HepG2 (cell line): Measurements from ENCODE around the gene ATAD3C. TPM values are rescaled to one million over a fixed set of nuclear protein-coding genes. Genes with fewer than 3 reads are reported as not detected.

ENCODE experiments used
- MIER2 ChIP-seq: IDR thresholded peaks from 2 replicates; pipeline ENCODE4 v1.6.1; 2016; ENCODE audit warnings: missing biosample characterization, missing genetic modification reagents
- MZF1 ChIP-seq: sonication (generic); formaldehyde crosslinking; IDR thresholded peaks from 2 replicates; pipeline ENCODE4 v1.8.1; 2023; ENCODE audit warnings: mild to moderate bottlenecking, missing genetic modification reagents, borderline replicate concordance
- REL ChIP-seq: sonication (generic); formaldehyde crosslinking; conservative IDR thresholded peaks from 2 replicates; pipeline ENCODE4 v1.8.0; 2022; ENCODE audit warnings: mild to moderate bottlenecking, missing genetic modification reagents, moderate library complexity
- RELA ChIP-seq: sonication (generic); formaldehyde crosslinking; IDR thresholded peaks from 2 replicates; pipeline ENCODE4 v1.4.0; 2020; ENCODE audit warnings: missing genetic modification reagents
- SMAD9 ChIP-seq: sonication (generic); formaldehyde crosslinking; IDR thresholded peaks from 2 replicates; pipeline ENCODE4 v1.5.1; 2020; ENCODE audit warnings: mild to moderate bottlenecking, missing genetic modification reagents
- ZNF101 ChIP-seq: sonication (generic); formaldehyde crosslinking; IDR thresholded peaks from 2 replicates; pipeline ENCODE4 v1.4.0; 2020; ENCODE audit warnings: mild to moderate bottlenecking, low read depth, missing genetic modification reagents, borderline replicate concordance
- ZNF337 ChIP-seq: sonication (generic); formaldehyde crosslinking; IDR thresholded peaks from 2 replicates; pipeline ENCODE4 v1.5.1; 2020; ENCODE audit warnings: missing genetic modification reagents, low read depth, mild to moderate bottlenecking, borderline replicate concordance
- ZNF430 ChIP-seq: sonication (generic); formaldehyde crosslinking; IDR thresholded peaks from 2 replicates; pipeline ENCODE4 v1.9.0; 2021; ENCODE audit warnings: mild to moderate bottlenecking, missing genetic modification reagents
- ZSCAN9 ChIP-seq: IDR thresholded peaks from 2 replicates; pipeline ENCODE4 v1.6.1; 2016; ENCODE audit warnings: borderline replicate concordance
- polyA plus RNA-seq, 8 experiments: library from polyadenylated mRNA; depleted of rRNA in 3 of 8; stranded (reverse) in 7 of 8; unstranded in 1 of 8; fragments of >200 nt; fragmentation: Illumina TruSeq in 4 of 8; extraction: Trizol in 4 of 8; gene quantifications; 2 replicates each; pipeline versions ENCODE4 v1.2.1 to v1.2.3, GENCODE V29; 2011 to 2016; ENCODE audit warnings: low read depth in 4 of 8, missing spikeins in 1 of 8, mixed read lengths in 1 of 8; ENCODE audit not compliant: insufficient read depth in 1 of 8
- total RNA-seq, 5 experiments: library from RNA; depleted of rRNA; stranded (reverse); fragments of >200 nt; fragmentation: Illumina TruSeq; extraction: Trizol; gene quantifications; 2 replicates each; pipeline ENCODE4 v1.2.3, GENCODE V29; 2016; ENCODE audit warnings: low read depth in 1 of 5
- TF ChIP-seq, protein P1 (sequence below): sonication (generic); formaldehyde crosslinking; IDR thresholded peaks from 2 replicates; pipeline ENCODE4 v1.4.0; 2020; ENCODE audit warnings: missing genetic modification reagents
- TF ChIP-seq, protein P2 (sequence below): sonication (generic); formaldehyde crosslinking; IDR thresholded peaks from 2 replicates; pipeline ENCODE4 v1.8.0; 2022; ENCODE audit warnings: low read depth, missing genetic modification reagents
- TF ChIP-seq, protein P3 (sequence below): sonication (generic); formaldehyde crosslinking; IDR thresholded peaks from 2 replicates; pipeline ENCODE4 v1.4.0; 2020; ENCODE audit warnings: mild to moderate bottlenecking, missing genetic modification reagents
- TF ChIP-seq, protein P4 (sequence below): sonication (generic); formaldehyde crosslinking; IDR thresholded peaks from 2 replicates; pipeline ENCODE4 v1.8.1; 2023; ENCODE audit warnings: mild to moderate bottlenecking, missing genetic modification reagents
- TF ChIP-seq, protein P5 (sequence below): sonication (generic); formaldehyde crosslinking; IDR thresholded peaks from 2 replicates; pipeline ENCODE4 v1.8.1; 2023; ENCODE audit warnings: missing genetic modification reagents, mild to moderate bottlenecking, borderline replicate concordance
- TF ChIP-seq, protein P6 (sequence below): sonication (generic); formaldehyde crosslinking; IDR thresholded peaks from 2 replicates; pipeline ENCODE4 v1.4.0; 2020; ENCODE audit warnings: missing genetic modification reagents

The ATAD3C gene
- total and polyA plus RNA-seq, 2 of the 13 experiments (the other 11 are each of a cell fraction or from before 2014, with no cell fraction given) = 2.4 to 3.2 TPM

DNA sequence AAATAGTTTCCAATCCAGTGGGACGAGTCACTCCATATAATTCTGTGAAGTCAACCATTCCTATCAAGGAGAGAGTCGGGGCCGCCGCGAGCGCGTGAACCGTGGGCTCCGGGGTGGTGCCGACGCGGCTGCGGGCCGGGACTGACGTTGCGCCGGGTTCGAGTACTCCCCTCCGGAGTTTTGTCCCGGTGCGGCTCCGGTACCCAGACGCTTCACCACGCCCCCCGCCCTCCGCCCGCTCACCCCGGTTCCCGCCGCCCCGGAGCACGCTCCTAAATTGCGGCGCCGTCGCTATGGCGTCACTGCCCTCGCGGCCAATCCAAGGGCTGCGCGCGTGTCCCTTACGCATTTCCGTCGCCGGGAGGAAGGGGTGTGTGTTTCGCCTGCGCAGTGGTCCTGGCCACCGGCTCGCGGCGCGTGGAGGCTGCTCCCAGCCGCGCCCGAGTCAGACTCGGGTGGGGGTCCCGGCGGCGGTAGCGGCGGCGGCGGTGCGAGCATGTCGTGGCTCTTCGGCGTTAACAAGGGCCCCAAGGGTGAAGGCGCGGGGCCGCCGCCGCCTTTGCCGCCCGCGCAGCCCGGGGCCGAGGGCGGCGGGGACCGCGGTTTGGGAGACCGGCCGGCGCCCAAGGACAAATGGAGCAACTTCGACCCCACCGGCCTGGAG is 22.0 kb downstream of the ATAD3C start, which contains the start of gene ATAD3B (continued):
- TF ChIP-seq, protein P1, sequence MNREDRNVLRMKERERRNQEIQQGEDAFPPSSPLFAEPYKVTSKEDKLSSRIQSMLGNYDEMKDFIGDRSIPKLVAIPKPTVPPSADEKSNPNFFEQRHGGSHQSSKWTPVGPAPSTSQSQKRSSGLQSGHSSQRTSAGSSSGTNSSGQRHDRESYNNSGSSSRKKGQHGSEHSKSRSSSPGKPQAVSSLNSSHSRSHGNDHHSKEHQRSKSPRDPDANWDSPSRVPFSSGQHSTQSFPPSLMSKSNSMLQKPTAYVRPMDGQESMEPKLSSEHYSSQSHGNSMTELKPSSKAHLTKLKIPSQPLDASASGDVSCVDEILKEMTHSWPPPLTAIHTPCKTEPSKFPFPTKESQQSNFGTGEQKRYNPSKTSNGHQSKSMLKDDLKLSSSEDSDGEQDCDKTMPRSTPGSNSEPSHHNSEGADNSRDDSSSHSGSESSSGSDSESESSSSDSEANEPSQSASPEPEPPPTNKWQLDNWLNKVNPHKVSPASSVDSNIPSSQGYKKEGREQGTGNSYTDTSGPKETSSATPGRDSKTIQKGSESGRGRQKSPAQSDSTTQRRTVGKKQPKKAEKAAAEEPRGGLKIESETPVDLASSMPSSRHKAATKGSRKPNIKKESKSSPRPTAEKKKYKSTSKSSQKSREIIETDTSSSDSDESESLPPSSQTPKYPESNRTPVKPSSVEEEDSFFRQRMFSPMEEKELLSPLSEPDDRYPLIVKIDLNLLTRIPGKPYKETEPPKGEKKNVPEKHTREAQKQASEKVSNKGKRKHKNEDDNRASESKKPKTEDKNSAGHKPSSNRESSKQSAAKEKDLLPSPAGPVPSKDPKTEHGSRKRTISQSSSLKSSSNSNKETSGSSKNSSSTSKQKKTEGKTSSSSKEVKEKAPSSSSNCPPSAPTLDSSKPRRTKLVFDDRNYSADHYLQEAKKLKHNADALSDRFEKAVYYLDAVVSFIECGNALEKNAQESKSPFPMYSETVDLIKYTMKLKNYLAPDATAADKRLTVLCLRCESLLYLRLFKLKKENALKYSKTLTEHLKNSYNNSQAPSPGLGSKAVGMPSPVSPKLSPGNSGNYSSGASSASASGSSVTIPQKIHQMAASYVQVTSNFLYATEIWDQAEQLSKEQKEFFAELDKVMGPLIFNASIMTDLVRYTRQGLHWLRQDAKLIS = no peak
- TF ChIP-seq, protein P2, sequence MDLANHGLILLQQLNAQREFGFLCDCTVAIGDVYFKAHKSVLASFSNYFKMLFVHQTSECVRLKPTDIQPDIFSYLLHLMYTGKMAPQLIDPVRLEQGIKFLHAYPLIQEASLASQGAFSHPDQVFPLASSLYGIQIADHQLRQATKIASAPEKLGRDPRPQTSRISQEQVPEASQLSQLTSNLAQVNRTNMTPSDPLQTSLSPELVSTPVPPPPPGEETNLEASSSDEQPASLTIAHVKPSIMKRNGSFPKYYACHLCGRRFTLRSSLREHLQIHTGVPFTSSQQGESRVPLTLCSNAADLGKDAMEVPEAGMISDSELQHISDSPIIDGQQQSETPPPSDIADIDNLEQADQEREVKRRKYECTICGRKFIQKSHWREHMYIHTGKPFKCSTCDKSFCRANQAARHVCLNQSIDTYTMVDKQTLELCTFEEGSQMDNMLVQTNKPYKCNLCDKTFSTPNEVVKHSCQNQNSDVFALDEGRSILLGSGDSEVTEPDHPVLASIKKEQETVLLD = peak; percentile 100
- no peak for TF ChIP-seq RELA (CRISPR knock-in tag)
- TF ChIP-seq, protein P3, sequence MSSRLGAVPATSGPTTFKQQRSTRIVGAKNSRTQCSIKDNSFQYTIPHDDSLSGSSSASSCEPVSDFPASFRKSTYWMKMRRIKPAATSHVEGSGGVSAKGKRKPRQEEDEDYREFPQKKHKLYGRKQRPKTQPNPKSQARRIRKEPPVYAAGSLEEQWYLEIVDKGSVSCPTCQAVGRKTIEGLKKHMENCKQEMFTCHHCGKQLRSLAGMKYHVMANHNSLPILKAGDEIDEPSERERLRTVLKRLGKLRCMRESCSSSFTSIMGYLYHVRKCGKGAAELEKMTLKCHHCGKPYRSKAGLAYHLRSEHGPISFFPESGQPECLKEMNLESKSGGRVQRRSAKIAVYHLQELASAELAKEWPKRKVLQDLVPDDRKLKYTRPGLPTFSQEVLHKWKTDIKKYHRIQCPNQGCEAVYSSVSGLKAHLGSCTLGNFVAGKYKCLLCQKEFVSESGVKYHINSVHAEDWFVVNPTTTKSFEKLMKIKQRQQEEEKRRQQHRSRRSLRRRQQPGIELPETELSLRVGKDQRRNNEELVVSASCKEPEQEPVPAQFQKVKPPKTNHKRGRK (CRISPR knock-in tag) = no peak
- TF ChIP-seq, protein P4, sequence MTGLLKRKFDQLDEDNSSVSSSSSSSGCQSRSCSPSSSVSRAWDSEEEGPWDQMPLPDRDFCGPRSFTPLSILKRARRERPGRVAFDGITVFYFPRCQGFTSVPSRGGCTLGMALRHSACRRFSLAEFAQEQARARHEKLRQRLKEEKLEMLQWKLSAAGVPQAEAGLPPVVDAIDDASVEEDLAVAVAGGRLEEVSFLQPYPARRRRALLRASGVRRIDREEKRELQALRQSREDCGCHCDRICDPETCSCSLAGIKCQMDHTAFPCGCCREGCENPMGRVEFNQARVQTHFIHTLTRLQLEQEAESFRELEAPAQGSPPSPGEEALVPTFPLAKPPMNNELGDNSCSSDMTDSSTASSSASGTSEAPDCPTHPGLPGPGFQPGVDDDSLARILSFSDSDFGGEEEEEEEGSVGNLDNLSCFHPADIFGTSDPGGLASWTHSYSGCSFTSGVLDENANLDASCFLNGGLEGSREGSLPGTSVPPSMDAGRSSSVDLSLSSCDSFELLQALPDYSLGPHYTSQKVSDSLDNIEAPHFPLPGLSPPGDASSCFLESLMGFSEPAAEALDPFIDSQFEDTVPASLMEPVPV (CRISPR knock-in tag) = no peak
- TF ChIP-seq SMAD9 (CRISPR knock-in tag) = no peak
- TF ChIP-seq ZSCAN9 (CRISPR knock-in tag) = peak; percentile 35; the same call in 1 of the 2 replicates
- no peak for TF ChIP-seq ZNF337 (CRISPR knock-in tag)
- TF ChIP-seq, protein P5, sequence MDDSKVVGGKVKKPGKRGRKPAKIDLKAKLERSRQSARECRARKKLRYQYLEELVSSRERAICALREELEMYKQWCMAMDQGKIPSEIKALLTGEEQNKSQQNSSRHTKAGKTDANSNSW (CRISPR knock-in tag) = no peak
- TF ChIP-seq REL (CRISPR knock-in tag) = peak; percentile 67; the same call in 1 of the 2 replicates
- TF ChIP-seq MIER2 (CRISPR knock-in tag) = 0 out of 2 replicates have a peak, but pooled peaks have one; percentile 49
- TF ChIP-seq ZNF430 = peak; percentile 22; the same call in 1 of the 2 replicates
- TF ChIP-seq, protein P6, sequence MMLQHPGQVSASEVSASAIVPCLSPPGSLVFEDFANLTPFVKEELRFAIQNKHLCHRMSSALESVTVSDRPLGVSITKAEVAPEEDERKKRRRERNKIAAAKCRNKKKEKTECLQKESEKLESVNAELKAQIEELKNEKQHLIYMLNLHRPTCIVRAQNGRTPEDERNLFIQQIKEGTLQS = 0 out of 2 replicates have a peak, but pooled peaks have one; percentile 53
- TF ChIP-seq MZF1 (CRISPR knock-in tag) = no peak
- TF ChIP-seq ZNF101 (CRISPR knock-in tag) = no peak
